WTC11 (cell line): Measurements from ENCODE around the gene ARTN. TPM values are rescaled to one million over a fixed set of nuclear protein-coding genes. Genes with fewer than 3 reads are reported as not detected.

ENCODE experiments used
- ATAC-seq: fragments of 200-7000 bp; cut with Tn5 transposase; 2 replicates; pipeline ENCODE4 v1.10.0; 2021; ENCODE audit warnings: mild to moderate bottlenecking, moderate library complexity
- CTCF ChIA-PET: fragments of 300-600 bp; sonication (Branson Sonifier 250); formaldehyde crosslinking; loops from one replicate; lab custom pipeline; 2021; ENCODE audit warnings: antibody characterized with exemption; lab: Charles Lee
- POLR2A ChIA-PET: fragments of 350-600 bp; sonication (Branson Sonifier 250); formaldehyde crosslinking; loops from one replicate; lab custom pipeline; 2021; ENCODE audit warnings: antibody characterized with exemption; lab: Charles Lee
- DNase-seq: peaks from one replicate; pipeline ENCODE4 v3.0.0; 2021; ENCODE audit warnings: low spot score
- H3K27ac Mint-ChIP-seq: 2 replicates; pipeline ENCODE4 v1.8.0; 2021; ENCODE audit warnings: mixed read lengths
- H3K27me3 Mint-ChIP-seq: 2 replicates; pipeline ENCODE4 v1.8.0; 2021; ENCODE audit warnings: low read depth, mild to moderate bottlenecking, moderate library complexity, mixed read lengths
- H3K36me3 Mint-ChIP-seq: 2 replicates; pipeline ENCODE4 v1.8.0; 2021; ENCODE audit warnings: mixed read lengths
- H3K4me1 Mint-ChIP-seq: 2 replicates; pipeline ENCODE4 v1.8.0; 2022; ENCODE audit warnings: mixed read lengths
- H3K4me3 Mint-ChIP-seq: 2 replicates; pipeline ENCODE4 v1.8.0; 2021; ENCODE audit warnings: mild to moderate bottlenecking, moderate library complexity, mixed read lengths
- H3K9me3 Mint-ChIP-seq: 2 replicates; pipeline ENCODE4 v1.8.0; 2021; ENCODE audit warnings: mixed read lengths
- E2F4 ChIP-seq: sonication (generic); formaldehyde crosslinking; IDR thresholded peaks from 2 replicates; pipeline ENCODE4 v1.8.1; 2022; ENCODE audit warnings: low read depth, mild to moderate bottlenecking, moderate library complexity, missing genetic modification reagents, borderline replicate concordance
- FOXJ3 ChIP-seq: sonication (generic); formaldehyde crosslinking; IDR thresholded peaks from 2 replicates; pipeline ENCODE4 v1.9.0; 2021; ENCODE audit warnings: missing genetic modification reagents, mild to moderate bottlenecking, borderline replicate concordance
- FOXP4 ChIP-seq: sonication (generic); formaldehyde crosslinking; IDR thresholded peaks from 2 replicates; pipeline ENCODE4 v1.8.0; 2022; ENCODE audit warnings: mild to moderate bottlenecking, missing genetic modification reagents
- GRHL2 ChIP-seq: fragments of 250-450 bp; sonication (Bioruptor Pico); IDR thresholded peaks from 2 replicates; pipeline ENCODE4 v1.8.0; 2022; ENCODE audit warnings: mild to moderate bottlenecking, moderate library complexity; ENCODE audit not compliant: insufficient replicate concordance, severe bottlenecking
- IRF1 ChIP-seq: sonication (generic); formaldehyde crosslinking; IDR thresholded peaks from 2 replicates; pipeline ENCODE4 v1.8.0; 2023; ENCODE audit warnings: missing genetic modification reagents
- PRDM15 ChIP-seq: sonication (generic); formaldehyde crosslinking; IDR thresholded peaks from 2 replicates; pipeline ENCODE4 v1.8.0; 2022; ENCODE audit warnings: missing genetic modification reagents
- RELA ChIP-seq: sonication (generic); formaldehyde crosslinking; IDR thresholded peaks from 2 replicates; pipeline ENCODE4 v1.8.1; 2022; ENCODE audit warnings: missing genetic modification reagents, mild to moderate bottlenecking, borderline replicate concordance
- ZBTB43 ChIP-seq: sonication (generic); formaldehyde crosslinking; IDR thresholded peaks from 2 replicates; pipeline ENCODE4 v1.8.1; 2023; ENCODE audit warnings: mild to moderate bottlenecking, missing genetic modification reagents
- ZNF281 ChIP-seq: sonication (generic); formaldehyde crosslinking; IDR thresholded peaks from 2 replicates; pipeline ENCODE4 v1.8.0; 2023; ENCODE audit warnings: mild to moderate bottlenecking, missing genetic modification reagents
- ZNF532 ChIP-seq: fragments of 250-450 bp; sonication (Bioruptor Pico); IDR thresholded peaks from 2 replicates; pipeline ENCODE4 v1.9.0; 2021; ENCODE audit warnings: mild to moderate bottlenecking, borderline replicate concordance
- total RNA-seq: library from RNA; stranded (reverse); gene quantifications from 3 replicates; pipeline ENCODE4 v1.2.3, GENCODE V29; 2021

ARTN gene
- total RNA-seq, 1 experiment from 2014 or later = 28.5 TPM

GRCh38 chr1:43885279-43885801 is 48.3 kb upstream of the ARTN start:
- Mint-ChIP-seq H3K4me3 (no peak overlapping the region), H3K4me1 (peaks cover 30% of the 10 kb centered on the region), H3K27me3 (no peaks in the 10 kb centered on the region), H3K27ac (peak overlapping the region; percentile 94), H3K9me3 (no peaks in the 10 kb centered on the region), H3K36me3 (no peaks in the 10 kb centered on the region; the same call in 1 of the 2 replicates)
- peak; percentile 80 for ATAC-seq
- ChIA-PET POLR2A (no interaction called here), CTCF (interaction anchor here (1.0 to 2.7 kb wide), 4 partner anchors 45 to 122 kb away, joined by 3 to 15 read pairs (median 6); no protein-coding TSS in a partner anchor)
- no peak for TF ChIP-seq E2F4
- TF ChIP-seq ZBTB43 (CRISPR knock-in tag) = 0 out of 2 replicates have a peak, but pooled peaks have one; percentile 49
- TF ChIP-seq ZNF281 (CRISPR knock-in tag) = no peak
- peak; percentile 75 for DNase-seq

GRCh38 chr1:43887748-43888147 is 45.9 kb upstream of the ARTN start:
- Mint-ChIP-seq H3K36me3 (no peaks in the 10 kb centered on the region; the same call in 1 of the 2 replicates), H3K9me3 (no peaks in the 10 kb centered on the region), H3K4me3 (no peak overlapping the region), H3K27ac (no peak overlapping the region), H3K27me3 (no peaks in the 10 kb centered on the region), H3K4me1 (peaks cover 19% of the 10 kb centered on the region; the same call in 1 of the 2 replicates)
- DNase-seq (no peak), ATAC-seq (peak; percentile 59)
- ChIA-PET CTCF (no interaction called here), POLR2A (no interaction called here)
- TF ChIP-seq ZNF532 (no peak), GRHL2 (CRISPR knock-in tag) (no peak), FOXJ3 (CRISPR knock-in tag) (no peak), FOXP4 (CRISPR knock-in tag) (no peak), IRF1 (CRISPR knock-in tag) (no peak), PRDM15 (no peak), RELA (CRISPR knock-in tag) (no peak)
